Measurements from ENCODE around the gene TMEM119.
"Not testable (repeated sequence)": the region's sequence is repeated elsewhere in the genome, so short reads cannot be mapped to it uniquely, and the experiment has no call there.

The TMEM119 gene

GRCh38 chr12:108633534-108634248 is 35.8 kb upstream of the TMEM119 start, which contains the start of gene SELPLG:
SELPLG (minus strand) TSS chr12:108633894; CDS start chr12:108624307, 9,587 bp downstream.
- in situ Hi-C loops (cut with MboI; ENCODE audit: low sequenced_read_pairs, unreplicated experiment), result no loop called here
- DNase-seq (ENCODE audit: low spot score), result peak; percentile 86
- TF ChIP-seq CTCF (IDR thresholded peaks at IDR 0.05; ENCODE audit: borderline replicate concordance, control extremely low read depth, extremely low read depth, insufficient read depth, missing control alignments), result no peak

- TF ChIP-seq CTCF (IDR thresholded peaks at IDR 0.05; ENCODE audit: borderline replicate concordance, control extremely low read depth, extremely low read depth, insufficient read depth, missing control alignments), result no peak
- in situ Hi-C loops (cut with MboI; ENCODE audit: low sequenced_read_pairs, unreplicated experiment), result no loop called here
- DNase-seq (ENCODE audit: low spot score), result no peak
Measured at GRCh38 chr12:108633081-108633533, 35.2 kb upstream of the TMEM119 start.

GRCh38 chr12:108631261-108631660 is 33.4 kb upstream of the TMEM119 start:
- DNase-seq (ENCODE audit: low spot score); in situ Hi-C loops (cut with MboI; ENCODE audit: low sequenced_read_pairs, unreplicated experiment): not testable (repeated sequence)

- DNase-seq (ENCODE audit: low spot score), result no peak
- no peak for TF ChIP-seq CTCF (IDR thresholded peaks at IDR 0.05; ENCODE audit: borderline replicate concordance, control extremely low read depth, extremely low read depth, insufficient read depth, missing control alignments)
- in situ Hi-C loops (cut with MboI; ENCODE audit: low sequenced_read_pairs, unreplicated experiment), result no loop called here
Measured at GRCh38 chr12:108630481-108631207, 32.8 kb upstream of the TMEM119 start.

GRCh38 chr12:108629824-108630476 is 32.1 kb upstream of the TMEM119 start:
- no peak for TF ChIP-seq CTCF (IDR thresholded peaks at IDR 0.05; ENCODE audit: borderline replicate concordance, control extremely low read depth, extremely low read depth, insufficient read depth, missing control alignments)
- no peak for DNase-seq (ENCODE audit: low spot score)
- in situ Hi-C loops (cut with MboI; ENCODE audit: low sequenced_read_pairs, unreplicated experiment), result no loop called here

- no peak for DNase-seq (ENCODE audit: low spot score)
- in situ Hi-C loops (cut with MboI; ENCODE audit: low sequenced_read_pairs, unreplicated experiment), result no loop called here
- no peak for TF ChIP-seq CTCF (IDR thresholded peaks at IDR 0.05; ENCODE audit: borderline replicate concordance, control extremely low read depth, extremely low read depth, insufficient read depth, missing control alignments)
Measured at GRCh38 chr12:108629151-108629550, 31.3 kb upstream of the TMEM119 start.
